Caco-2 (cell line): ENCODE data around the gene CFAP97. TPM values are rescaled to one million over a fixed set of nuclear protein-coding genes. Genes with fewer than 3 reads are reported as not detected.

Experiments
- BruUV-seq: library from RNA; stranded (reverse); fragments of 400-500 nt; replicated peaks from 2 replicates; lab custom pipeline; 2021; lab: Mats Ljungman, UMichigan
- CTCF ChIA-PET: fragments of 300-600 bp; sonication (Branson Sonifier 250); formaldehyde crosslinking; loops from one replicate; lab custom pipeline; 2022; ENCODE audit warnings: antibody characterized with exemption; lab: Charles Lee
- POLR2A ChIA-PET: fragments of 300-600 bp; sonication (Branson Sonifier 250); formaldehyde crosslinking; loops from one replicate; lab custom pipeline; 2022; ENCODE audit warnings: antibody characterized with exemption; lab: Charles Lee
- DNase-seq, 2 experiments: peaks; one replicate each; pipeline versions ENCODE4 v3.0.0 to v3.0.0-alpha.2; 2020 to 2022
- H3K27me3 ChIP-seq: replicated peaks from 2 replicates; pipeline ENCODE4 v1.6.0; 2011; ENCODE audit warnings: low read length; ENCODE audit not compliant: control insufficient read depth, insufficient read depth
- H3K36me3 ChIP-seq: 2 replicates; pipeline ENCODE4 v1.5.1; 2011; ENCODE audit warnings: low read length; ENCODE audit not compliant: control insufficient read depth, insufficient read depth
- H3K4me1 ChIP-seq: fragments of 250-450 bp; sonication (Bioruptor Pico); 2 replicates; pipeline ENCODE4 v1.5.1; 2020; ENCODE audit warnings: mild to moderate bottlenecking
- H3K4me3 ChIP-seq: 2 replicates; pipeline ENCODE4 v1.5.1; 2011; ENCODE audit warnings: low read depth, mild to moderate bottlenecking, control low read depth, low read length
- H3K9me3 ChIP-seq: fragments of 250-450 bp; sonication (Bioruptor Pico); 2 replicates; pipeline ENCODE4 v1.5.1; 2020; ENCODE audit warnings: mild to moderate bottlenecking, moderate library complexity
- H3K27ac Mint-ChIP-seq: one replicate; pipeline ENCODE4 v1.8.0; 2022; ENCODE audit warnings: mixed read lengths; ENCODE audit not compliant: unreplicated experiment
- H3K27me3 Mint-ChIP-seq: one replicate; pipeline ENCODE4 v1.8.0; 2022; ENCODE audit warnings: mixed read lengths; ENCODE audit not compliant: insufficient read depth, unreplicated experiment
- H3K36me3 Mint-ChIP-seq: one replicate; pipeline ENCODE4 v1.8.0; 2022; ENCODE audit warnings: mild to moderate bottlenecking, mixed read lengths; ENCODE audit not compliant: insufficient read depth, unreplicated experiment
- H3K4me1 Mint-ChIP-seq: one replicate; pipeline ENCODE4 v1.8.0; 2022; ENCODE audit warnings: low read depth, mixed read lengths; ENCODE audit not compliant: unreplicated experiment
- H3K4me3 Mint-ChIP-seq: one replicate; pipeline ENCODE4 v1.8.0; 2022; ENCODE audit warnings: mild to moderate bottlenecking, moderate library complexity, mixed read lengths; ENCODE audit not compliant: unreplicated experiment
- H3K9me3 Mint-ChIP-seq: one replicate; pipeline ENCODE4 v1.8.0; 2022; ENCODE audit warnings: mixed read lengths; ENCODE audit not compliant: unreplicated experiment
- CTCF ChIP-seq, 2 experiments: fragments of 200-600 bp in 1 of 2; IDR thresholded peaks; 1 replicate in 1 of 2; 2 replicates in 1 of 2; pipeline versions ENCODE4 v1.5.1 to v1.8.0; 2011 to 2022; ENCODE audit warnings: antibody characterized with exemption in 1 of 2, control low read depth in 1 of 2, inconsistent platforms in 1 of 2, low read depth in 1 of 2, low read length in 1 of 2, mild to moderate bottlenecking in 1 of 2, moderate library complexity in 1 of 2; ENCODE audit not compliant: insufficient read depth in 1 of 2, severe bottlenecking in 1 of 2, unreplicated experiment in 1 of 2
- intact Hi-C: fragments of 100-400 bp; cut with micrococcal nuclease; formaldehyde crosslinking; loops from one replicate; pipeline ENCODE4 v1.10.0; 2022; ENCODE audit not compliant: unreplicated experiment
- total RNA-seq: library from RNA; stranded (reverse); gene quantifications from 2 replicates; pipeline ENCODE4 v1.2.3, GENCODE V29; 2022

Gene CFAP97
- total RNA-seq, 1 experiment from 2014 or later: 20.3 TPM

- DNase-seq: no peak
- H3K27ac Mint-ChIP-seq: no peak overlapping the region
Measured at GRCh38 chr4:185144601-185145240, 59.1 kb downstream of the CFAP97 start.

GRCh38 chr4:185143601-185143969 lies 60.2 kb downstream of the CFAP97 start:
- Mint-ChIP-seq H3K27ac (no peak overlapping the region), H3K27me3 (no peaks in the 10 kb centered on the region), H3K4me1 (no peaks in the 10 kb centered on the region), H3K36me3 (peaks cover 26% of the 10 kb centered on the region), H3K9me3 (no peaks in the 10 kb centered on the region), H3K4me3 (peak overlapping the region; percentile 88)
- no TSS peak for BruUV-seq
- Histone ChIP-seq H3K27me3 (no peaks in the 10 kb centered on the region), H3K36me3 (peaks cover 2% of the 10 kb centered on the region), H3K9me3 (no peaks in the 10 kb centered on the region), H3K4me1 (peaks cover 8% of the 10 kb centered on the region; the same call in 1 of the 2 replicates), H3K4me3 (peak overlapping the region; percentile 88)
- intact Hi-C loops: loop anchor here (2.0 to 10.0 kb wide), 2 partner anchors 161 to 251 kb away; partner anchors contain the start of genes ANKRD37 and LRP2BP
- DNase-seq: no peak
- TF ChIP-seq CTCF (IDR thresholded peaks at IDR 0.05; ENCODE audit: insufficient read depth in 1 of 2, low read depth in 1 of 2, low read length in 1 of 2, severe bottlenecking in 1 of 2, unreplicated experiment in 1 of 2): no peak
- ChIA-PET POLR2A (interaction anchor here (0.6 to 1.8 kb wide), 5 partner anchors 9 to 410 kb away, joined by 4 to 11 read pairs (median 4); partner anchors contain the start of genes ANKRD37, CENPU and LRP2BP), CTCF (interaction anchor here (0.6 to 1.7 kb wide), 4 partner anchors 9 to 1496 kb away, joined by 3 to 13 read pairs (median 4); no protein-coding TSS in a partner anchor)

More at GRCh38 chr4:185144601-185145240, 59.1 kb downstream of the CFAP97 start:
- CTCF ChIA-PET: no interaction called here
- no TSS peak for BruUV-seq
- POLR2A ChIA-PET: no interaction called here
- H3K36me3 Mint-ChIP-seq: peaks cover 26% of the 10 kb centered on the region
- peaks cover 8% of the 10 kb centered on the region; the same call in 1 of the 2 replicates for H3K4me1 ChIP-seq
- no peaks in the 10 kb centered on the region for H3K27me3 Mint-ChIP-seq
- intact Hi-C loops: loop anchor here (10.0 kb wide), 1 partner anchor 250 kb away; the partner anchor contains the start of genes ANKRD37 and LRP2BP
- no peaks in the 10 kb centered on the region for H3K9me3 Mint-ChIP-seq
- no peaks in the 10 kb centered on the region for H3K27me3 ChIP-seq
- H3K4me1 Mint-ChIP-seq: no peaks in the 10 kb centered on the region
- peak overlapping the region; percentile 88 for H3K4me3 Mint-ChIP-seq
- H3K4me3 ChIP-seq: no peak overlapping the region
- no peaks in the 10 kb centered on the region for H3K9me3 ChIP-seq
- H3K36me3 ChIP-seq: peaks cover 2% of the 10 kb centered on the region
- no peak for TF ChIP-seq CTCF (IDR thresholded peaks at IDR 0.05; ENCODE audit: insufficient read depth in 1 of 2, low read depth in 1 of 2, low read length in 1 of 2, severe bottlenecking in 1 of 2, unreplicated experiment in 1 of 2)

GRCh38 chr4:185142912-185143600 lies 60.7 kb downstream of the CFAP97 start, which contains the start of gene SLC25A4:
TSS of gene SLC25A4 (plus strand) at chr4:185143266. CDS start at chr4:185143373, 107 bp downstream.
- no peaks in the 10 kb centered on the region for H3K4me1 Mint-ChIP-seq
- H3K9me3 ChIP-seq: no peaks in the 10 kb centered on the region
- peak; percentile 26 to 62 for TF ChIP-seq CTCF (IDR thresholded peaks at IDR 0.05; ENCODE audit: insufficient read depth in 1 of 2, low read depth in 1 of 2, low read length in 1 of 2, severe bottlenecking in 1 of 2, unreplicated experiment in 1 of 2)
- no peaks in the 10 kb centered on the region for H3K9me3 Mint-ChIP-seq
- no peaks in the 10 kb centered on the region for H3K27me3 Mint-ChIP-seq
- H3K27me3 ChIP-seq: no peaks in the 10 kb centered on the region
- BruUV-seq: no TSS peak
- POLR2A ChIA-PET: interaction anchor here (0.6 to 1.8 kb wide), 10 partner anchors 9 to 605 kb away, joined by 3 to 11 read pairs (median 4); partner anchors contain the start of genes ANKRD37, CENPU, LRP2BP and SNX25
- H3K36me3 ChIP-seq: peaks cover 2% of the 10 kb centered on the region
- peak within 1 kb of the TSS; percentile 88 for H3K4me3 Mint-ChIP-seq
- peak; percentile 88 to 95 for DNase-seq
- CTCF ChIA-PET: interaction anchor here (0.6 to 1.7 kb wide), 5 partner anchors 9 to 1496 kb away, joined by 3 to 13 read pairs (median 4); no protein-coding TSS in a partner anchor
- peak within 1 kb of the TSS; percentile 88 for H3K4me3 ChIP-seq
- peaks cover 8% of the 10 kb centered on the region; the same call in 1 of the 2 replicates for H3K4me1 ChIP-seq
- H3K27ac Mint-ChIP-seq: peak within 1 kb of the TSS; percentile 95
- intact Hi-C loops: loop anchor here (1.0 to 10.0 kb wide), 3 partner anchors 9 to 252 kb away; partner anchors contain the start of genes ANKRD37 and LRP2BP
- H3K36me3 Mint-ChIP-seq: peaks cover 26% of the 10 kb centered on the region
